Measurements from ENCODE around the gene LAMA2.

- TF ChIP-seq, protein P1, sequence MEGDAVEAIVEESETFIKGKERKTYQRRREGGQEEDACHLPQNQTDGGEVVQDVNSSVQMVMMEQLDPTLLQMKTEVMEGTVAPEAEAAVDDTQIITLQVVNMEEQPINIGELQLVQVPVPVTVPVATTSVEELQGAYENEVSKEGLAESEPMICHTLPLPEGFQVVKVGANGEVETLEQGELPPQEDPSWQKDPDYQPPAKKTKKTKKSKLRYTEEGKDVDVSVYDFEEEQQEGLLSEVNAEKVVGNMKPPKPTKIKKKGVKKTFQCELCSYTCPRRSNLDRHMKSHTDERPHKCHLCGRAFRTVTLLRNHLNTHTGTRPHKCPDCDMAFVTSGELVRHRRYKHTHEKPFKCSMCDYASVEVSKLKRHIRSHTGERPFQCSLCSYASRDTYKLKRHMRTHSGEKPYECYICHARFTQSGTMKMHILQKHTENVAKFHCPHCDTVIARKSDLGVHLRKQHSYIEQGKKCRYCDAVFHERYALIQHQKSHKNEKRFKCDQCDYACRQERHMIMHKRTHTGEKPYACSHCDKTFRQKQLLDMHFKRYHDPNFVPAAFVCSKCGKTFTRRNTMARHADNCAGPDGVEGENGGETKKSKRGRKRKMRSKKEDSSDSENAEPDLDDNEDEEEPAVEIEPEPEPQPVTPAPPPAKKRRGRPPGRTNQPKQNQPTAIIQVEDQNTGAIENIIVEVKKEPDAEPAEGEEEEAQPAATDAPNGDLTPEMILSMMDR (IDR thresholded peaks at IDR 0.05), result no peak
- TF ChIP-seq POLR2A (IDR thresholded peaks at IDR 0.05), result no peak
These were observed 455.7 kb downstream of the LAMA2 start for GRCh38 chr6:129338683-129339082.

Measured in stomach (tissue), 4 donors.